Measurements from ENCODE around the gene DRGX.

DNA sequence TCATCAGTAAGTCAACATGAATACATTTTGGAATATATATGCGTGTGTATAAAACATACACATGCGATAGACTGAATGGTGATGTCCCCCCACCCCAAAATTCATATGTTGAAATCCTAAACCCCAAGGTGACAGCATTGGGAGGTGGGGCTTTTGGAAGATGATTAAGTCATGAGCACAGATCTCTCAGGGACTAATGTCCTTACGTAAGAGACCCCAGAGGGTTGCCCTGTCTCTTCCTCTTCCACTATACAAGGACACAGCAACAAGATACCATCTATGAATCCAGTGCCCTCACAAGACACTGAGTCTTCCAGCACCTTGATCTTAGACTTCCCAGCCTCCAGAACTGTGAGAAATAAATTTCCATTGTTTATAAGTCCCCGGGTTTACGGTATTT, 22.5 kb downstream of the DRGX start:
- TF ChIP-seq, protein P1, sequence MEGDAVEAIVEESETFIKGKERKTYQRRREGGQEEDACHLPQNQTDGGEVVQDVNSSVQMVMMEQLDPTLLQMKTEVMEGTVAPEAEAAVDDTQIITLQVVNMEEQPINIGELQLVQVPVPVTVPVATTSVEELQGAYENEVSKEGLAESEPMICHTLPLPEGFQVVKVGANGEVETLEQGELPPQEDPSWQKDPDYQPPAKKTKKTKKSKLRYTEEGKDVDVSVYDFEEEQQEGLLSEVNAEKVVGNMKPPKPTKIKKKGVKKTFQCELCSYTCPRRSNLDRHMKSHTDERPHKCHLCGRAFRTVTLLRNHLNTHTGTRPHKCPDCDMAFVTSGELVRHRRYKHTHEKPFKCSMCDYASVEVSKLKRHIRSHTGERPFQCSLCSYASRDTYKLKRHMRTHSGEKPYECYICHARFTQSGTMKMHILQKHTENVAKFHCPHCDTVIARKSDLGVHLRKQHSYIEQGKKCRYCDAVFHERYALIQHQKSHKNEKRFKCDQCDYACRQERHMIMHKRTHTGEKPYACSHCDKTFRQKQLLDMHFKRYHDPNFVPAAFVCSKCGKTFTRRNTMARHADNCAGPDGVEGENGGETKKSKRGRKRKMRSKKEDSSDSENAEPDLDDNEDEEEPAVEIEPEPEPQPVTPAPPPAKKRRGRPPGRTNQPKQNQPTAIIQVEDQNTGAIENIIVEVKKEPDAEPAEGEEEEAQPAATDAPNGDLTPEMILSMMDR (IDR thresholded peaks at IDR 0.05; ENCODE audit: insufficient read depth, low read length) = no peak
- TF ChIP-seq, protein P2, sequence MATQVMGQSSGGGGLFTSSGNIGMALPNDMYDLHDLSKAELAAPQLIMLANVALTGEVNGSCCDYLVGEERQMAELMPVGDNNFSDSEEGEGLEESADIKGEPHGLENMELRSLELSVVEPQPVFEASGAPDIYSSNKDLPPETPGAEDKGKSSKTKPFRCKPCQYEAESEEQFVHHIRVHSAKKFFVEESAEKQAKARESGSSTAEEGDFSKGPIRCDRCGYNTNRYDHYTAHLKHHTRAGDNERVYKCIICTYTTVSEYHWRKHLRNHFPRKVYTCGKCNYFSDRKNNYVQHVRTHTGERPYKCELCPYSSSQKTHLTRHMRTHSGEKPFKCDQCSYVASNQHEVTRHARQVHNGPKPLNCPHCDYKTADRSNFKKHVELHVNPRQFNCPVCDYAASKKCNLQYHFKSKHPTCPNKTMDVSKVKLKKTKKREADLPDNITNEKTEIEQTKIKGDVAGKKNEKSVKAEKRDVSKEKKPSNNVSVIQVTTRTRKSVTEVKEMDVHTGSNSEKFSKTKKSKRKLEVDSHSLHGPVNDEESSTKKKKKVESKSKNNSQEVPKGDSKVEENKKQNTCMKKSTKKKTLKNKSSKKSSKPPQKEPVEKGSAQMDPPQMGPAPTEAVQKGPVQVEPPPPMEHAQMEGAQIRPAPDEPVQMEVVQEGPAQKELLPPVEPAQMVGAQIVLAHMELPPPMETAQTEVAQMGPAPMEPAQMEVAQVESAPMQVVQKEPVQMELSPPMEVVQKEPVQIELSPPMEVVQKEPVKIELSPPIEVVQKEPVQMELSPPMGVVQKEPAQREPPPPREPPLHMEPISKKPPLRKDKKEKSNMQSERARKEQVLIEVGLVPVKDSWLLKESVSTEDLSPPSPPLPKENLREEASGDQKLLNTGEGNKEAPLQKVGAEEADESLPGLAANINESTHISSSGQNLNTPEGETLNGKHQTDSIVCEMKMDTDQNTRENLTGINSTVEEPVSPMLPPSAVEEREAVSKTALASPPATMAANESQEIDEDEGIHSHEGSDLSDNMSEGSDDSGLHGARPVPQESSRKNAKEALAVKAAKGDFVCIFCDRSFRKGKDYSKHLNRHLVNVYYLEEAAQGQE (IDR thresholded peaks at IDR 0.05; ENCODE audit: insufficient replicate concordance, low read depth) = no peak
- TF ChIP-seq POLR2AphosphoS5 (IDR thresholded peaks at IDR 0.05; ENCODE audit: low read depth) = no peak
- TF ChIP-seq GABPA (IDR thresholded peaks at IDR 0.05; ENCODE audit: low read depth) = no peak
- TF ChIP-seq SPI1 (IDR thresholded peaks at IDR 0.05; ENCODE audit: borderline replicate concordance, low read depth) = no peak
